Fibroblast of upper back skin (primary cell): ENCODE results near the gene ZNF202.
"Not testable (repeated sequence)": the region's sequence is repeated elsewhere in the genome, so short reads cannot be mapped to it uniquely, and the experiment has no call there.

ENCODE experiments used
- DNase-seq: peaks from one replicate; pipeline ENCODE4 v3.0.0-alpha.2; 2013

Gene ZNF202

GRCh38 chr11:123741159-123742030 lies at the start of gene ZNF202:
Gene ZNF202, minus strand, starts transcription at chr11:123741660. Its CDS starts 10,772 bp downstream, at chr11:123730888.
- DNase-seq: peak; percentile 87

- DNase-seq: no peak
These were observed 42.1 kb upstream of the ZNF202 start for GRCh38 chr11:123783536-123783935.

- DNase-seq: no peak
These were observed 37.1 kb upstream of the ZNF202 start for GRCh38 chr11:123778511-123778910.

- DNase-seq: no peak
These were observed 34.5 kb upstream of the ZNF202 start for GRCh38 chr11:123775715-123776549.

GRCh38 chr11:123775289-123775688 lies 33.8 kb upstream of the ZNF202 start:
- DNase-seq: no peak

GRCh38 chr11:123773959-123774358 lies 32.5 kb upstream of the ZNF202 start:
- DNase-seq: no peak

GRCh38 chr11:123773026-123773425 lies 31.6 kb upstream of the ZNF202 start:
- no peak for DNase-seq

GRCh38 chr11:123771664-123772063 lies 30.2 kb upstream of the ZNF202 start:
- no peak for DNase-seq

GRCh38 chr11:123770712-123771111 lies 29.3 kb upstream of the ZNF202 start:
- DNase-seq: no peak

GRCh38 chr11:123765601-123766000 lies 24.1 kb upstream of the ZNF202 start:
- DNase-seq: no peak

GRCh38 chr11:123762422-123762821 lies 21.0 kb upstream of the ZNF202 start:
- DNase-seq: no peak

- no peak for DNase-seq
These were observed 19.4 kb upstream of the ZNF202 start for GRCh38 chr11:123760894-123761293.

GRCh38 chr11:123757976-123758375 lies 16.5 kb upstream of the ZNF202 start:
- DNase-seq: no peak

- no peak for DNase-seq
These were observed 14.4 kb upstream of the ZNF202 start for GRCh38 chr11:123755813-123756212.

- no peak for DNase-seq
These were observed 13.9 kb upstream of the ZNF202 start for GRCh38 chr11:123755344-123755743.

GRCh38 chr11:123754101-123754568 lies 12.7 kb upstream of the ZNF202 start, which contains the start of gene OR6X1:
Gene OR6X1, minus strand, starts transcription at chr11:123754518. Its CDS starts 0 bp downstream, at chr11:123754518.
- DNase-seq: no peak

GRCh38 chr11:123753110-123753509 lies 11.7 kb upstream of the ZNF202 start:
- no peak for DNase-seq

- DNase-seq: no peak
These were observed 10.3 kb upstream of the ZNF202 start for GRCh38 chr11:123751781-123752180.

GRCh38 chr11:123748349-123748748 lies 6.9 kb upstream of the ZNF202 start:
- not testable (repeated sequence) for DNase-seq

GRCh38 chr11:123745764-123746451 lies 4.4 kb upstream of the ZNF202 start:
- DNase-seq: no peak

- no peak for DNase-seq
These were observed 1.3 kb upstream of the ZNF202 start for GRCh38 chr11:123742724-123743120.

GRCh38 chr11:123742031-123742723 lies 717 bp upstream of the ZNF202 start:
- no peak for DNase-seq
